HepG2 (cell line): ENCODE data around the gene CPT1B. TPM values are rescaled to one million over a fixed set of nuclear protein-coding genes. Genes with fewer than 3 reads are reported as not detected.

Experiments used
- AGO2 ChIP-seq: fragments of 200-400 bp; formaldehyde crosslinking; optimal IDR thresholded peaks from 2 replicates; pipeline ENCODE3; 2017; ENCODE audit warnings: mild to moderate bottlenecking, low read depth, low read length, moderate library complexity
- ARID3A ChIP-seq: IDR thresholded peaks from 2 replicates; pipeline ENCODE4 v1.6.1; 2012; ENCODE audit warnings: low read depth, low read length, improper control_type of control experiment
- ARNT2 ChIP-seq: sonication (generic); formaldehyde crosslinking; IDR thresholded peaks from 2 replicates; pipeline ENCODE4 v1.8.0; 2022; ENCODE audit warnings: mild to moderate bottlenecking, low read depth, missing genetic modification reagents, moderate library complexity
- GMEB2 ChIP-seq: IDR thresholded peaks from 2 replicates; pipeline ENCODE4 v1.6.1; 2016; ENCODE audit warnings: missing biosample characterization, missing genetic modification reagents, low read depth
- HES4 ChIP-seq: sonication (generic); formaldehyde crosslinking; IDR thresholded peaks from 2 replicates; pipeline ENCODE4 v1.9.0; 2021; ENCODE audit warnings: mild to moderate bottlenecking, missing genetic modification reagents, borderline replicate concordance
- HOXD1 ChIP-seq: sonication (generic); formaldehyde crosslinking; IDR thresholded peaks from 2 replicates; pipeline ENCODE4 v1.5.0; 2020; ENCODE audit warnings: missing genetic modification reagents
- IRX3 ChIP-seq: sonication (generic); formaldehyde crosslinking; IDR thresholded peaks from 2 replicates; pipeline ENCODE4 v1.8.1; 2023; ENCODE audit warnings: mild to moderate bottlenecking, low read depth, missing genetic modification reagents, borderline replicate concordance
- KMT2B ChIP-seq: IDR thresholded peaks from 2 replicates; pipeline ENCODE4 v1.6.1; 2016; ENCODE audit warnings: missing genetic modification reagents, missing compliant biosample characterization
- MTF1 ChIP-seq: sonication (generic); formaldehyde crosslinking; IDR thresholded peaks from 2 replicates; pipeline ENCODE4 v1.5.0; 2020; ENCODE audit warnings: missing genetic modification reagents
- NCOR1 ChIP-seq: fragments of 200-600 bp; sonication (generic); IDR thresholded peaks from 2 replicates; pipeline ENCODE4 v1.7.0; 2017; ENCODE audit warnings: antibody characterized with exemption, low read length, borderline replicate concordance
- NR2F6 ChIP-seq, 2 experiments: IDR thresholded peaks; 2 replicates each; pipeline ENCODE4 v1.6.1; 2016; ENCODE audit warnings: antibody characterized with exemption in 1 of 2, mild to moderate bottlenecking in 1 of 2
- PHF21A ChIP-seq: sonication (generic); formaldehyde crosslinking; IDR thresholded peaks from 2 replicates; pipeline ENCODE4 v1.5.0; 2020; ENCODE audit warnings: mild to moderate bottlenecking, missing genetic modification reagents
- PREB ChIP-seq: sonication (generic); formaldehyde crosslinking; IDR thresholded peaks from 2 replicates; pipeline ENCODE4 v1.4.0; 2020; ENCODE audit warnings: missing genetic modification reagents
- PRPF4 ChIP-seq: fragments of 200-400 bp; formaldehyde crosslinking; IDR thresholded peaks from 2 replicates; pipeline ENCODE4 v1.6.1; 2016; ENCODE audit warnings: low read length, low read depth; ENCODE audit not compliant: poor library complexity, severe bottlenecking
- RAD21 ChIP-seq: fragments of 450-650 bp; formaldehyde crosslinking; IDR thresholded peaks from 2 replicates; pipeline ENCODE4 v1.5.0; 2020; ENCODE audit warnings: mild to moderate bottlenecking
- RNF2 ChIP-seq: fragments of 450-650 bp; conservative IDR thresholded peaks from 2 replicates; pipeline ENCODE4 v1.6.1; 2016; ENCODE audit warnings: low read depth
- TOE1 ChIP-seq: sonication (generic); formaldehyde crosslinking; IDR thresholded peaks from 2 replicates; pipeline ENCODE4 v1.4.0; 2020; ENCODE audit warnings: mild to moderate bottlenecking, missing genetic modification reagents
- TOPORS ChIP-seq: sonication (generic); formaldehyde crosslinking; IDR thresholded peaks from 2 replicates; pipeline ENCODE4 v1.8.0; 2023; ENCODE audit warnings: mild to moderate bottlenecking, missing genetic modification reagents
- TSC22D2 ChIP-seq: sonication (generic); formaldehyde crosslinking; IDR thresholded peaks from 2 replicates; pipeline ENCODE4 v1.5.1; 2020; ENCODE audit warnings: missing genetic modification reagents, mild to moderate bottlenecking, borderline replicate concordance
- U2AF1 ChIP-seq: fragments of 200-400 bp; formaldehyde crosslinking; optimal IDR thresholded peaks from 2 replicates; pipeline ENCODE3; 2017; ENCODE audit warnings: mild to moderate bottlenecking, low read depth, low read length
- ZFP36 ChIP-seq: fragments of 150-350 bp; IDR thresholded peaks from 2 replicates; pipeline ENCODE4 v1.6.1; 2018; ENCODE audit warnings: borderline replicate concordance, low read length, low read depth; ENCODE audit not compliant: partially characterized antibody
- ZNF224 ChIP-seq: sonication (generic); formaldehyde crosslinking; IDR thresholded peaks from 2 replicates; pipeline ENCODE4 v1.5.0; 2020; ENCODE audit warnings: mild to moderate bottlenecking, missing genetic modification reagents
- ZNF276 ChIP-seq: sonication (generic); formaldehyde crosslinking; IDR thresholded peaks from 2 replicates; pipeline ENCODE4 v1.4.0; 2020; ENCODE audit warnings: mild to moderate bottlenecking, low read depth, missing genetic modification reagents
- ZNF383 ChIP-seq: sonication (generic); formaldehyde crosslinking; IDR thresholded peaks from 2 replicates; pipeline ENCODE4 v1.4.0; 2020; ENCODE audit warnings: missing genetic modification reagents, mild to moderate bottlenecking, borderline replicate concordance
- ZNF44 ChIP-seq: sonication (generic); formaldehyde crosslinking; IDR thresholded peaks from 2 replicates; pipeline ENCODE4 v1.5.1; 2020; ENCODE audit warnings: mild to moderate bottlenecking, missing genetic modification reagents
- ZNF546 ChIP-seq: sonication (generic); formaldehyde crosslinking; conservative IDR thresholded peaks from 2 replicates; pipeline ENCODE4 v1.8.1; 2023; ENCODE audit warnings: mild to moderate bottlenecking, missing genetic modification reagents
- ZNF746 ChIP-seq: sonication (generic); formaldehyde crosslinking; IDR thresholded peaks from 2 replicates; pipeline ENCODE4 v1.8.0; 2022; ENCODE audit warnings: mild to moderate bottlenecking, missing genetic modification reagents
- polyA plus RNA-seq, 8 experiments: library from polyadenylated mRNA; depleted of rRNA in 3 of 8; stranded (reverse) in 7 of 8; unstranded in 1 of 8; fragments of >200 nt; fragmentation: Illumina TruSeq in 4 of 8; extraction: Trizol in 4 of 8; gene quantifications; 2 replicates each; pipeline versions ENCODE4 v1.2.1 to v1.2.3, GENCODE V29; 2011 to 2016; ENCODE audit warnings: low read depth in 4 of 8, missing spikeins in 1 of 8, mixed read lengths in 1 of 8; ENCODE audit not compliant: insufficient read depth in 1 of 8
- total RNA-seq, 5 experiments: library from RNA; depleted of rRNA; stranded (reverse); fragments of >200 nt; fragmentation: Illumina TruSeq; extraction: Trizol; gene quantifications; 2 replicates each; pipeline ENCODE4 v1.2.3, GENCODE V29; 2016; ENCODE audit warnings: low read depth in 1 of 5

CPT1B gene
- total and polyA plus RNA-seq, 2 of the 13 experiments (the other 11 are each of a cell fraction or from before 2014, with no cell fraction given): 9.2 to 19.5 TPM

GRCh38 chr22:50530580-50530876 lies 47.7 kb downstream of the CPT1B start (continued):
- no peak for TF ChIP-seq ARID3A
- TF ChIP-seq ZNF276 (CRISPR knock-in tag): no peak
- TF ChIP-seq PRPF4: no peak
- TF ChIP-seq AGO2: peak; percentile 87
- no peak; the same call in 1 of the 2 replicates for TF ChIP-seq ZNF546
- peak; percentile 6 for TF ChIP-seq U2AF1
- no peak for TF ChIP-seq HOXD1 (CRISPR knock-in tag)
- 0 out of 2 replicates have a peak, but pooled peaks have one; percentile 1 for TF ChIP-seq RNF2
- TF ChIP-seq GMEB2 (CRISPR knock-in tag): no peak
- TF ChIP-seq ZFP36: no peak
- peak; percentile 9; the same call in 1 of the 2 replicates for TF ChIP-seq ARNT2 (CRISPR knock-in tag)
- TF ChIP-seq MTF1: no peak; the same call in 1 of the 2 replicates
- TF ChIP-seq TOPORS: no peak
- TF ChIP-seq TSC22D2: no peak
- no peak for TF ChIP-seq ZNF44 (CRISPR knock-in tag)
- 0 out of 2 replicates have a peak, but pooled peaks have one; percentile 31 for TF ChIP-seq HES4 (CRISPR knock-in tag)
- no peak for TF ChIP-seq KMT2B (CRISPR knock-in tag)
- TF ChIP-seq ZNF383 (CRISPR knock-in tag): no peak
- TF ChIP-seq IRX3 (CRISPR knock-in tag): no peak
- no peak for TF ChIP-seq RAD21
- TF ChIP-seq PHF21A (CRISPR knock-in tag): peak; percentile 71; the same call in 1 of the 2 replicates
- no peak for TF ChIP-seq ZNF224 (CRISPR knock-in tag)
- no peak for TF ChIP-seq TOE1 (CRISPR knock-in tag)
- peak; percentile 56 for TF ChIP-seq NCOR1
- no peak for TF ChIP-seq ZNF746 (CRISPR knock-in tag)
- TF ChIP-seq NR2F6 (IDR thresholded peaks at IDR 0.05): peak; percentile 82
- peak; percentile 73; the same call in 1 of the 2 replicates for TF ChIP-seq NR2F6 (CRISPR knock-in tag; IDR thresholded peaks at IDR 0.05)
- TF ChIP-seq PREB (CRISPR knock-in tag): no peak
